ENCODE results near the gene ANKRD13B.

DNA sequence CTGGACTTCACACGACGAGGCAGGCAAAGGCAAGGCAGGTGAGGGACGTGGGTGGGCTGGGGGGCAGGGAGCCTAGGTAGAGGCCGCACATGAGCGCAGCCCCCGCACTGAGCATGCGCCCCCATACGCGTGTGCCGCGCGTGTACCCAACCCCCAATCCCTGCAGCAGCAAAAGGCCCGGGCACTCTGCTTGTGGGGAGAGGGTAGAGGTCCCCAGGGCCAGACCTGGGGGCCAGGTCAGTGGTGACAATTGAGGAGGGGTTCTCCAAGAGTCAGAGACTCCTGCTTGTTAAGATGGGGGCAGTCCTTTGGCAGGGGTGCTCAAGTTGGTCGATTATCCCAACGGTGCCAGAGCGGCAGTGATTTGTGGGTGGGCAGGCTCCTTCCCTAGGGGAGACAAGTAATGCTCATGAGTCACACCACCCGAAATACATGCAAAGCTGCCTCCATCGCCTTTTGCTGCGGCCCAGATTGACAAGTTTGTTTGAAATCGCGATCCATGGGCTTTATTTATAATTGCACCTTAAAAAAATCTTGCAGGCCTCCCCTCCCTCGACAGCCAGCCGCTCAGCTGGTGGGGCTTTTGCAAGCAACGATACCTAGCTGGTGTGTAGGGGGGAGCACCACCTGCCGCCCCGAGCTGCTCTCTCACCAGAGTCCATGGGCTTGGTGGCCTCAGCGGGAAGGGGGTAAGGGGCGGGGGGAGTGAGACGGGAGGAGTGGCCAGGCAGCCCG, 2.4 kb upstream of the ANKRD13B start:
- TF ChIP-seq, protein P1, sequence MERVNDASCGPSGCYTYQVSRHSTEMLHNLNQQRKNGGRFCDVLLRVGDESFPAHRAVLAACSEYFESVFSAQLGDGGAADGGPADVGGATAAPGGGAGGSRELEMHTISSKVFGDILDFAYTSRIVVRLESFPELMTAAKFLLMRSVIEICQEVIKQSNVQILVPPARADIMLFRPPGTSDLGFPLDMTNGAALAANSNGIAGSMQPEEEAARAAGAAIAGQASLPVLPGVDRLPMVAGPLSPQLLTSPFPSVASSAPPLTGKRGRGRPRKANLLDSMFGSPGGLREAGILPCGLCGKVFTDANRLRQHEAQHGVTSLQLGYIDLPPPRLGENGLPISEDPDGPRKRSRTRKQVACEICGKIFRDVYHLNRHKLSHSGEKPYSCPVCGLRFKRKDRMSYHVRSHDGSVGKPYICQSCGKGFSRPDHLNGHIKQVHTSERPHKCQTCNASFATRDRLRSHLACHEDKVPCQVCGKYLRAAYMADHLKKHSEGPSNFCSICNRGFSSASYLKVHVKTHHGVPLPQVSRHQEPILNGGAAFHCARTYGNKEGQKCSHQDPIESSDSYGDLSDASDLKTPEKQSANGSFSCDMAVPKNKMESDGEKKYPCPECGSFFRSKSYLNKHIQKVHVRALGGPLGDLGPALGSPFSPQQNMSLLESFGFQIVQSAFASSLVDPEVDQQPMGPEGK (CRISPR knock-in tag; IDR thresholded peaks at IDR 0.05; ENCODE audit: borderline replicate concordance), result no peak
- TF ChIP-seq ZFP3 (CRISPR knock-in tag; IDR thresholded peaks at IDR 0.05) (no peak), ZC3H10 (CRISPR knock-in tag; IDR thresholded peaks at IDR 0.05) (no peak), OSR1 (CRISPR knock-in tag; IDR thresholded peaks at IDR 0.05) (no peak), TOX (CRISPR knock-in tag; IDR thresholded peaks at IDR 0.05; ENCODE audit: borderline replicate concordance) (no peak), ZFP30 (CRISPR knock-in tag; IDR thresholded peaks at IDR 0.05) (no peak)
- TF ChIP-seq, protein P2, sequence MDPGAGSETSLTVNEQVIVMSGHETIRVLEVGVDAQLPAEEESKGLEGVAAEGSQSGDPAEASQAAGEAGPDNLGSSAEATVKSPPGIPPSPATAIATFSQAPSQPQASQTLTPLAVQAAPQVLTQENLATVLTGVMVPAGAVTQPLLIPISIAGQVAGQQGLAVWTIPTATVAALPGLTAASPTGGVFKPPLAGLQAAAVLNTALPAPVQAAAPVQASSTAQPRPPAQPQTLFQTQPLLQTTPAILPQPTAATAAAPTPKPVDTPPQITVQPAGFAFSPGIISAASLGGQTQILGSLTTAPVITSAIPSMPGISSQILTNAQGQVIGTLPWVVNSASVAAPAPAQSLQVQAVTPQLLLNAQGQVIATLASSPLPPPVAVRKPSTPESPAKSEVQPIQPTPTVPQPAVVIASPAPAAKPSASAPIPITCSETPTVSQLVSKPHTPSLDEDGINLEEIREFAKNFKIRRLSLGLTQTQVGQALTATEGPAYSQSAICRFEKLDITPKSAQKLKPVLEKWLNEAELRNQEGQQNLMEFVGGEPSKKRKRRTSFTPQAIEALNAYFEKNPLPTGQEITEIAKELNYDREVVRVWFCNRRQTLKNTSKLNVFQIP (CRISPR knock-in tag; IDR thresholded peaks at IDR 0.05; ENCODE audit: borderline replicate concordance, low read depth), result no peak
- TF ChIP-seq, protein P3, sequence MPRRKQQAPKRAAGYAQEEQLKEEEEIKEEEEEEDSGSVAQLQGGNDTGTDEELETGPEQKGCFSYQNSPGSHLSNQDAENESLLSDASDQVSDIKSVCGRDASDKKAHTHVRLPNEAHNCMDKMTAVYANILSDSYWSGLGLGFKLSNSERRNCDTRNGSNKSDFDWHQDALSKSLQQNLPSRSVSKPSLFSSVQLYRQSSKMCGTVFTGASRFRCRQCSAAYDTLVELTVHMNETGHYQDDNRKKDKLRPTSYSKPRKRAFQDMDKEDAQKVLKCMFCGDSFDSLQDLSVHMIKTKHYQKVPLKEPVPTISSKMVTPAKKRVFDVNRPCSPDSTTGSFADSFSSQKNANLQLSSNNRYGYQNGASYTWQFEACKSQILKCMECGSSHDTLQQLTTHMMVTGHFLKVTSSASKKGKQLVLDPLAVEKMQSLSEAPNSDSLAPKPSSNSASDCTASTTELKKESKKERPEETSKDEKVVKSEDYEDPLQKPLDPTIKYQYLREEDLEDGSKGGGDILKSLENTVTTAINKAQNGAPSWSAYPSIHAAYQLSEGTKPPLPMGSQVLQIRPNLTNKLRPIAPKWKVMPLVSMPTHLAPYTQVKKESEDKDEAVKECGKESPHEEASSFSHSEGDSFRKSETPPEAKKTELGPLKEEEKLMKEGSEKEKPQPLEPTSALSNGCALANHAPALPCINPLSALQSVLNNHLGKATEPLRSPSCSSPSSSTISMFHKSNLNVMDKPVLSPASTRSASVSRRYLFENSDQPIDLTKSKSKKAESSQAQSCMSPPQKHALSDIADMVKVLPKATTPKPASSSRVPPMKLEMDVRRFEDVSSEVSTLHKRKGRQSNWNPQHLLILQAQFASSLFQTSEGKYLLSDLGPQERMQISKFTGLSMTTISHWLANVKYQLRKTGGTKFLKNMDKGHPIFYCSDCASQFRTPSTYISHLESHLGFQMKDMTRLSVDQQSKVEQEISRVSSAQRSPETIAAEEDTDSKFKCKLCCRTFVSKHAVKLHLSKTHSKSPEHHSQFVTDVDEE (CRISPR knock-in tag; IDR thresholded peaks at IDR 0.05), result no peak
- TF ChIP-seq, protein P4, sequence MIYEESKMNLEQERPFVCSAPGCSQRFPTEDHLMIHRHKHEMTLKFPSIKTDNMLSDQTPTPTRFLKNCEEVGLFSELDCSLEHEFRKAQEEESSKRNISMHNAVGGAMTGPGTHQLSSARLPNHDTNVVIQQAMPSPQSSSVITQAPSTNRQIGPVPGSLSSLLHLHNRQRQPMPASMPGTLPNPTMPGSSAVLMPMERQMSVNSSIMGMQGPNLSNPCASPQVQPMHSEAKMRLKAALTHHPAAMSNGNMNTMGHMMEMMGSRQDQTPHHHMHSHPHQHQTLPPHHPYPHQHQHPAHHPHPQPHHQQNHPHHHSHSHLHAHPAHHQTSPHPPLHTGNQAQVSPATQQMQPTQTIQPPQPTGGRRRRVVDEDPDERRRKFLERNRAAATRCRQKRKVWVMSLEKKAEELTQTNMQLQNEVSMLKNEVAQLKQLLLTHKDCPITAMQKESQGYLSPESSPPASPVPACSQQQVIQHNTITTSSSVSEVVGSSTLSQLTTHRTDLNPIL (CRISPR knock-in tag; IDR thresholded peaks at IDR 0.05; ENCODE audit: low read depth), result no peak

Data from SK-N-SH treated with all-trans-retinoic acid at 6 μM for 48 hours (cell line).